GM12878 (cell line): ENCODE results near the gene KIAA1191. TPM values are rescaled to one million over a fixed set of nuclear protein-coding genes. Genes with fewer than 3 reads are reported as not detected.

Experiments used
- ATAC-seq: fragments of 200-7000 bp; cut with Tn5 transposase; 3 replicates; pipeline ENCODE4 v1.9.1; 2020; ENCODE audit warnings: mild to moderate bottlenecking, moderate library complexity
- BruUV-seq: library from RNA; stranded (reverse); fragments of 400-500 nt; replicated peaks from 2 replicates; lab custom pipeline; 2021; lab: Mats Ljungman, UMichigan
- CTCF ChIA-PET: fragments of 300-600 bp; sonication (Branson Sonifier 250); formaldehyde crosslinking; extraction: SDS; loops from one replicate; lab custom pipeline; 2021; ENCODE audit warnings: inconsistent platforms; lab: Yijun Ruan, JAX
- POLR2A ChIA-PET: fragments of 350-600 bp; formaldehyde crosslinking; extraction: SDS; loops from one replicate; lab custom pipeline; 2021; ENCODE audit warnings: inconsistent platforms; lab: Charles Lee
- RAD21 ChIA-PET: fragments of 300-600 bp; sonication (Branson Sonifier 250); formaldehyde crosslinking; loops from one replicate; lab custom pipeline; 2023; ENCODE audit warnings: antibody characterized with exemption; ENCODE audit not compliant: unreplicated experiment; lab: Charles Lee
- SMC1A ChIA-PET: fragments of 300-600 bp; sonication (Branson Sonifier 250); formaldehyde crosslinking; loops from one replicate; lab custom pipeline; 2023; ENCODE audit not compliant: unreplicated experiment, uncharacterized antibody; lab: Charles Lee
- DNase-seq: peaks from one replicate; pipeline ENCODE4 v3.0.0-alpha.2; 2011; ENCODE audit warnings: low read depth, low spot score
- FAIRE-seq: peaks from 3 replicates; lab custom pipeline; 2011; peaks lifted over from hg19 to GRCh38; lab: Jason Lieb, UNC
- H2AFZ ChIP-seq: 2 replicates; pipeline ENCODE4 v1.6.0; 2011; ENCODE audit warnings: low read depth, low read length, control low read depth; ENCODE audit not compliant: control insufficient read depth
- H3K27ac ChIP-seq: 2 replicates; pipeline ENCODE4 v1.5.1; 2011; ENCODE audit warnings: control low read depth; ENCODE audit not compliant: control insufficient read depth, insufficient read depth
- H3K27me3 ChIP-seq, 2 experiments: replicated peaks in 1 of 2; 2 replicates each; pipeline versions ENCODE4 v1.6.0 to v1.6.1; 2011; ENCODE audit warnings: low read length in 1 of 2; ENCODE audit not compliant: control insufficient read depth in 2 of 2, insufficient read depth in 2 of 2
- H3K36me3 ChIP-seq, 2 experiments: 2 replicates each; pipeline ENCODE4 v1.5.1; 2011; ENCODE audit warnings: low read length in 1 of 2; ENCODE audit not compliant: control insufficient read depth in 2 of 2, insufficient read depth in 2 of 2
- H3K4me1 ChIP-seq: 2 replicates; pipeline ENCODE4 v1.6.1; 2011; ENCODE audit warnings: mild to moderate bottlenecking, low read length, moderate library complexity, mixed read lengths; ENCODE audit not compliant: control insufficient read depth, insufficient read depth
- H3K4me2 ChIP-seq: 2 replicates; pipeline ENCODE4 v1.6.0; 2011; ENCODE audit warnings: control low read depth; ENCODE audit not compliant: control insufficient read depth, insufficient read depth
- H3K4me3 ChIP-seq: fragments of 200-600 bp; sonication (generic); 2 replicates; pipeline ENCODE4 v1.5.1; 2016
- H3K79me2 ChIP-seq: 2 replicates; pipeline ENCODE4 v1.6.0; 2011; ENCODE audit warnings: low read length; ENCODE audit not compliant: control insufficient read depth, insufficient read depth
- H3K9ac ChIP-seq: 2 replicates; pipeline ENCODE4 v1.8.0; 2011; ENCODE audit warnings: low read length, control low read depth, mixed read lengths; ENCODE audit not compliant: control insufficient read depth, insufficient read depth
- H3K9me3 ChIP-seq: replicated peaks from 3 replicates; pipeline ENCODE4 v1.5.1; 2011; ENCODE audit warnings: mild to moderate bottlenecking, low read length; ENCODE audit not compliant: control insufficient read depth, insufficient read depth
- H4K20me1 ChIP-seq: 2 replicates; pipeline ENCODE4 v1.6.0; 2011; ENCODE audit not compliant: control insufficient read depth, insufficient read depth
- ETV6 ChIP-seq, 2 experiments: fragments of 450-650 bp in 1 of 2; IDR thresholded peaks in 1 of 2; conservative IDR thresholded peaks in 1 of 2; 2 replicates each; pipeline ENCODE4 v1.6.1; 2014; ENCODE audit warnings: antibody characterized with exemption in 1 of 2, borderline replicate concordance in 1 of 2, low read depth in 1 of 2, mild to moderate bottlenecking in 1 of 2, moderate library complexity in 1 of 2
- EZH2 ChIP-seq: IDR thresholded peaks from 2 replicates; pipeline ENCODE4 v1.6.1; 2012; ENCODE audit warnings: low read depth, mild to moderate bottlenecking, control low read depth, inconsistent platforms, low read length, borderline replicate concordance; ENCODE audit not compliant: control insufficient read depth
- FOXK2 ChIP-seq: fragments of 450-650 bp; IDR thresholded peaks from 2 replicates; pipeline ENCODE4 v1.6.1; 2017; ENCODE audit warnings: mild to moderate bottlenecking, moderate library complexity
- JUND ChIP-seq: IDR thresholded peaks from 2 replicates; pipeline ENCODE4 v1.6.1; 2012; ENCODE audit warnings: low read depth, mild to moderate bottlenecking, low read length, improper control_type of control experiment, moderate library complexity
- MAX ChIP-seq: IDR thresholded peaks from 2 replicates; pipeline ENCODE4 v1.6.1; 2012; ENCODE audit warnings: low read depth, low read length, improper control_type of control experiment
- NFXL1 ChIP-seq: fragments of 450-650 bp; IDR thresholded peaks from 2 replicates; pipeline ENCODE4 v1.6.1; 2017; ENCODE audit warnings: antibody characterized with exemption, mild to moderate bottlenecking, borderline replicate concordance
- RAD21 ChIP-seq: IDR thresholded peaks from 2 replicates; pipeline ENCODE4 v1.6.1; 2011; ENCODE audit warnings: mild to moderate bottlenecking, low read depth, low read length, moderate library complexity; ENCODE audit not compliant: insufficient read depth
- RELA ChIP-seq: fragments of 450-650 bp; IDR thresholded peaks from 2 replicates; pipeline ENCODE4 v1.8.0; 2014; ENCODE audit warnings: borderline replicate concordance; ENCODE audit not compliant: partially characterized antibody
- RELB ChIP-seq: fragments of 450-650 bp; IDR thresholded peaks from 2 replicates; pipeline ENCODE4 v1.6.1; 2017; ENCODE audit warnings: low read depth, mild to moderate bottlenecking, moderate library complexity
- SMC3 ChIP-seq: IDR thresholded peaks from 2 replicates; pipeline ENCODE4 v1.6.1; 2011; ENCODE audit warnings: low read length, improper control_type of control experiment, borderline replicate concordance
- ZNF217 ChIP-seq: fragments of 450-650 bp; IDR thresholded peaks from 2 replicates; pipeline ENCODE4 v1.6.1; 2017; ENCODE audit warnings: antibody characterized with exemption, mild to moderate bottlenecking
- ZZZ3 ChIP-seq: IDR thresholded peaks from 2 replicates; pipeline ENCODE4 v1.6.1; 2011; ENCODE audit warnings: low read depth; ENCODE audit not compliant: control insufficient read depth, insufficient read length
- WGBS: methylation state at CpG from one replicate; pipeline ENCODE4 v1.1.6; 2016; ENCODE audit warnings: low lambda C conversion rate; ENCODE audit not compliant: insufficient replicate concordance, insufficient coverage; ENCODE audit errors: missing lambda C conversion rate; 5-methylcytosine and 5-hydroxymethylcytosine counted together
- in situ Hi-C: fragments of 300-500 bp; cut with MboI; formaldehyde crosslinking; loops from 9 replicates; pipeline ENCODE4 v1.14.3; 2018; ENCODE audit warnings: mixed read lengths
- intact Hi-C: fragments of 100-400 bp; cut with micrococcal nuclease; formaldehyde crosslinking; loops from one replicate; pipeline ENCODE4 v1.14.2; 2022; ENCODE audit not compliant: unreplicated experiment
- polyA plus RNA-seq, 11 experiments: library from polyadenylated mRNA; depleted of rRNA in 4 of 11; unstranded in 6 of 11; stranded (reverse) in 5 of 11; fragments of >200 nt; fragmentation: Nextera tagmentation in 4 of 11; fragmentation: Illumina TruSeq in 1 of 11; extraction: Ambion mirVana in 4 of 11; extraction: Trizol in 1 of 11; gene quantifications; 1 replicate in 1 of 11; 2 replicates in 10 of 11; pipeline versions ENCODE4 v1.2.1 to v1.2.3, GENCODE V29; 2011 to 2016; ENCODE audit warnings: inconsistent platforms in 2 of 11, missing spikeins in 2 of 11, low read depth in 1 of 11
- total RNA-seq, 4 experiments: library from RNA; depleted of rRNA in 3 of 4; stranded (reverse); fragments of >200 nt in 3 of 4; fragmentation: Illumina TruSeq in 1 of 4; extraction: Trizol in 1 of 4; gene quantifications; 2 replicates each; pipeline versions ENCODE4 v1.2.1 to v1.2.3, GENCODE V29; 2013 to 2021
- TF ChIP-seq, protein P1 (sequence below): fragments of 450-650 bp; formaldehyde crosslinking; IDR thresholded peaks from 2 replicates; pipeline ENCODE4 v1.4.0; 2020; ENCODE audit warnings: mild to moderate bottlenecking, moderate library complexity

Gene KIAA1191
- total and polyA plus RNA-seq, 10 of the 15 experiments (the other 5 are each of a cell fraction or from before 2014, with no cell fraction given) = 14.9 to 58.2 (median 31.8) TPM

GRCh38 chr5:176356179-176356566, 5.4 kb downstream of the KIAA1191 start (continued):
- TF ChIP-seq, protein P1, sequence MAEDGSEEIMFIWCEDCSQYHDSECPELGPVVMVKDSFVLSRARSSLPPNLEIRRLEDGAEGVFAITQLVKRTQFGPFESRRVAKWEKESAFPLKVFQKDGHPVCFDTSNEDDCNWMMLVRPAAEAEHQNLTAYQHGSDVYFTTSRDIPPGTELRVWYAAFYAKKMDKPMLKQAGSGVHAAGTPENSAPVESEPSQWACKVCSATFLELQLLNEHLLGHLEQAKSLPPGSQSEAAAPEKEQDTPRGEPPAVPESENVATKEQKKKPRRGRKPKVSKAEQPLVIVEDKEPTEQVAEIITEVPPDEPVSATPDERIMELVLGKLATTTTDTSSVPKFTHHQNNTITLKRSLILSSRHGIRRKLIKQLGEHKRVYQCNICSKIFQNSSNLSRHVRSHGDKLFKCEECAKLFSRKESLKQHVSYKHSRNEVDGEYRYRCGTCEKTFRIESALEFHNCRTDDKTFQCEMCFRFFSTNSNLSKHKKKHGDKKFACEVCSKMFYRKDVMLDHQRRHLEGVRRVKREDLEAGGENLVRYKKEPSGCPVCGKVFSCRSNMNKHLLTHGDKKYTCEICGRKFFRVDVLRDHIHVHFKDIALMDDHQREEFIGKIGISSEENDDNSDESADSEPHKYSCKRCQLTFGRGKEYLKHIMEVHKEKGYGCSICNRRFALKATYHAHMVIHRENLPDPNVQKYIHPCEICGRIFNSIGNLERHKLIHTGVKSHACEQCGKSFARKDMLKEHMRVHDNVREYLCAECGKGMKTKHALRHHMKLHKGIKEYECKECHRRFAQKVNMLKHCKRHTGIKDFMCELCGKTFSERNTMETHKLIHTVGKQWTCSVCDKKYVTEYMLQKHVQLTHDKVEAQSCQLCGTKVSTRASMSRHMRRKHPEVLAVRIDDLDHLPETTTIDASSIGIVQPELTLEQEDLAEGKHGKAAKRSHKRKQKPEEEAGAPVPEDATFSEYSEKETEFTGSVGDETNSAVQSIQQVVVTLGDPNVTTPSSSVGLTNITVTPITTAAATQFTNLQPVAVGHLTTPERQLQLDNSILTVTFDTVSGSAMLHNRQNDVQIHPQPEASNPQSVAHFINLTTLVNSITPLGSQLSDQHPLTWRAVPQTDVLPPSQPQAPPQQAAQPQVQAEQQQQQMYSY (CRISPR knock-in tag) = no peak
- TF ChIP-seq NFXL1 (no peak), ETV6 (conservative IDR thresholded peaks at IDR 0.05 in 1 of 2, IDR thresholded peaks at IDR 0.05 in 1 of 2; ENCODE audit: borderline replicate concordance in 1 of 2, low read depth in 1 of 2) (no peak)

DNA sequence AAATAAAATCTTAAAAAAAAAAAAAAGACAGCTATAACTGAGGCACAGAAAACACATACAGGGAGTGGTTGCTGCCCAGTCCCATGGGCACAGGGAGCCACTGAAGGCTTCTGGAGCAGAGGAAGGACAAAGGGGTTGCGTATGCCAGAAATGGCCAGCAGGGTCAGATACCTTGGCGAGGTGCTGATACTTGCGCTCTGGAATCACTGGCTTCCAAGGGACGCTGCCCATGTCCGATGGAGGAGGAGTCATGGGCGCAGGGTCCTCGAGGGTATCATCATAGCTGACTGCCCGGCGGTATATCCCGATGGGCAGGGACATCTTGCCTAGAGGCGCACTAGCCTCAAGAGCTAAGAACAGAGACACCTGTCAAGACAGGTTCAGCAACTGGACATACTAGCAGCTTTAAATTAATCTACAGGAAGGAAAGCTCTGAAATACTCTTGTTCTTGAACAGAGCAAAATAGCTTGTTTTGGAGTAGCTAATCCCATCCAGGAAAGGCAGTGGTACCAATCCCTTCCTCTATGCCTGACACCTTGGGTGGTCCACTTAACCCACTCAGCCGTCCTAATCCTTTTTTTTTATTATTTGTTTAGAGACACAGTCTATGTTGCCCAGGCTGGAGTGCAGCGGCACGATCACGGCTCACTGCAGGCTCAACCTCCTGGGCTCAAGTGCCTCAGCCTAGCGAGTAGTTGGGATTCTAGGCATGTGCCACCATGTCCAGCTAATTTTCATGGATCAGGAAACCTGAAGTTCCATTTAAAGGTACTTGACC, 6.0 kb downstream of the KIAA1191 start:
- WGBS = 99% methylated on average over 16 of the region's 16 CpGs
- Histone ChIP-seq H3K9ac (no peak overlapping the region), H3K9me3 (no peaks in the 10 kb centered on the region), H3K79me2 (peaks cover 31% of the 10 kb centered on the region), H4K20me1 (peaks cover 4% of the 10 kb centered on the region; the same call in 1 of the 2 replicates), H3K36me3 (peaks cover 11 to 12% of the 10 kb centered on the region in 2 experiments), H3K27ac (no peak overlapping the region), H2AFZ (no peak overlapping the region), H3K4me3 (no peak overlapping the region), H3K4me1 (peaks cover 4% of the 10 kb centered on the region), H3K4me2 (no peak overlapping the region), H3K27me3 (no peaks in the 10 kb centered on the region)
- SMC1A ChIA-PET = no interaction called here
- BruUV-seq = no TSS peak
- intact Hi-C loops (no loop called here), in situ Hi-C loops (no loop called here)
- FAIRE-seq (no peak), DNase-seq (no peak), ATAC-seq (no peak)
- RAD21 ChIA-PET = interaction anchor here (0.6 kb wide), 1 partner anchor 731 kb away, joined by 3 read pairs; the partner anchor contains the start of gene FGFR4
- CTCF ChIA-PET = no interaction called here
- POLR2A ChIA-PET = interaction anchor here (0.6 kb wide), 1 partner anchor 73 kb away, joined by 7 read pairs; no protein-coding TSS in a partner anchor
- TF ChIP-seq JUND (no peak), ZZZ3 (no peak), RELA (no peak), RELB (no peak), EZH2 (no peak), FOXK2 (no peak), MAX (no peak), SMC3 (no peak), RAD21 (no peak), ZNF217 (no peak)
